GM23338 (cell line): ENCODE data around the gene CACNB4.

Experiments used
- CREB1 ChIP-seq: fragments of 250-450 bp; sonication (Bioruptor Pico); IDR thresholded peaks from 2 replicates; pipeline ENCODE4 v1.5.0; 2020; ENCODE audit warnings: low read depth, mild to moderate bottlenecking, moderate library complexity
- CTCF ChIP-seq, 2 experiments: fragments of 200-600 bp in 1 of 2; sonication (generic) in 1 of 2; conservative IDR thresholded peaks; 2 replicates each; pipeline versions ENCODE4 v1.5.1 to v1.6.1; 2016 to 2017; ENCODE audit warnings: antibody characterized with exemption in 2 of 2, low read depth in 2 of 2, mild to moderate bottlenecking in 2 of 2, moderate library complexity in 1 of 2
- ETS1 ChIP-seq: IDR thresholded peaks from 2 replicates; pipeline ENCODE4 v1.6.1; 2016; ENCODE audit warnings: antibody characterized with exemption
- EZH2 ChIP-seq: fragments of 200-600 bp; sonication (generic); IDR thresholded peaks from one replicate; pipeline ENCODE4 v1.8.0; 2017; ENCODE audit warnings: antibody characterized with exemption, mild to moderate bottlenecking, low read depth; ENCODE audit not compliant: unreplicated experiment
- EZH2phosphoT487 ChIP-seq: fragments of 200-600 bp; sonication (generic); IDR thresholded peaks from one replicate; pipeline ENCODE4 v1.8.1; 2018; ENCODE audit warnings: antibody characterized with exemption; ENCODE audit not compliant: unreplicated experiment
- POLR2AphosphoS5 ChIP-seq: IDR thresholded peaks from 2 replicates; pipeline ENCODE4 v1.6.1; 2016; ENCODE audit warnings: antibody characterized with exemption, low read depth
- REST ChIP-seq: IDR thresholded peaks from one replicate; pipeline ENCODE4 v1.6.1; 2018; ENCODE audit warnings: antibody characterized with exemption; ENCODE audit not compliant: unreplicated experiment
- STAT1 ChIP-seq: IDR thresholded peaks from one replicate; pipeline ENCODE4 v1.6.1; 2016; ENCODE audit warnings: antibody characterized with exemption; ENCODE audit not compliant: unreplicated experiment
- ZNF331 ChIP-seq: fragments of 250-450 bp; sonication (Bioruptor Pico); IDR thresholded peaks from 2 replicates; pipeline ENCODE4 v1.5.0; 2020; ENCODE audit warnings: low read depth, mild to moderate bottlenecking, moderate library complexity

- peak in 1 of 2 experiments; percentile 16; a peak in 1 of 4 replicates for TF ChIP-seq CTCF (conservative IDR thresholded peaks at IDR 0.05; ENCODE audit: low read depth in 2 of 2)
- TF ChIP-seq STAT1, result no peak
- no peak for TF ChIP-seq REST
- TF ChIP-seq POLR2AphosphoS5, result no peak
- no peak for TF ChIP-seq CREB1
- TF ChIP-seq ETS1, result no peak
- no peak for TF ChIP-seq EZH2phosphoT487
- TF ChIP-seq EZH2, result no peak
- no peak for TF ChIP-seq ZNF331 (CRISPR knock-in tag)
These were observed 182.2 kb downstream of the CACNB4 start for GRCh38 chr2:151916632-151917031.
